Measurements from ENCODE around the gene DHX15. TPM values are rescaled to one million over a fixed set of nuclear protein-coding genes. Genes with fewer than 3 reads are reported as not detected.

DHX15 gene
- total and polyA plus RNA-seq, 2 of the 8 experiments (the other 6 are each of a cell fraction or from before 2014, with no cell fraction given) = 126 to 286 TPM

GRCh38 chr4:24514808-24515207, 69.5 kb downstream of the DHX15 start:
- Histone ChIP-seq H3K4ac (replicated peaks; ENCODE audit: insufficient read length, low read depth, low read length) (no peak overlapping the region), H2AK5ac (ENCODE audit: low read depth, low read length) (no peak overlapping the region), H3K79me2 (ENCODE audit: control insufficient read depth in 1 of 2, insufficient read depth in 2 of 2, low read length in 2 of 2) (peaks cover 0 to 12% of the 10 kb centered on the region in 2 experiments; a peak in 1 of 4 replicates), H3K4me1 (replicated peaks in 1 of 4; ENCODE audit: control insufficient read depth in 3 of 4, insufficient read depth in 4 of 4, low read length in 3 of 4) (peaks cover 9 to 17% (median 14%) of the 10 kb centered on the region in 4 experiments; a peak in 6 of 7 replicates), H3K56ac (replicated peaks; ENCODE audit: insufficient read length, low read depth, low read length) (no peak overlapping the region), H3K4me2 (ENCODE audit: insufficient read depth in 1 of 2, low read depth in 2 of 2, low read length in 2 of 2) (no peak overlapping the region), H3K27ac (ENCODE audit: low read depth, low read length) (no peak overlapping the region), H2BK20ac (ENCODE audit: low read length) (no peak overlapping the region), H3K36me3 (ENCODE audit: control insufficient read depth in 2 of 4, insufficient read depth in 4 of 4, low read length in 3 of 4) (peaks cover 2 to 23% (median 4%) of the 10 kb centered on the region in 4 experiments; a peak in 5 of 8 replicates), H3K23ac (ENCODE audit: insufficient read length) (no peak overlapping the region), H2BK120ac (replicated peaks; ENCODE audit: low read depth, low read length) (no peak overlapping the region), H3K4me3 (ENCODE audit: extremely low read depth in 1 of 4, insufficient read depth in 2 of 4, low read depth in 3 of 4, low read length in 4 of 4) (no peak overlapping the region), H3K9me3 (ENCODE audit: insufficient read depth in 2 of 2, low read depth in 1 of 2, low read length in 1 of 2) (no peaks in the 10 kb centered on the region), H2BK12ac (ENCODE audit: low read depth, low read length) (no peak overlapping the region), H2AFZ (ENCODE audit: low read length) (no peak overlapping the region), H2BK5ac (ENCODE audit: low read depth, low read length) (no peak overlapping the region), H4K8ac (ENCODE audit: extremely low read depth, insufficient read depth, low read length) (no peak overlapping the region), H3K9ac (replicated peaks in 1 of 4; ENCODE audit: extremely low read depth in 1 of 4, low read depth in 3 of 4, low read length in 3 of 4) (no peak overlapping the region), H4K20me1 (replicated peaks in 1 of 2; ENCODE audit: control insufficient read depth in 1 of 2, insufficient read depth in 2 of 2, low read length in 2 of 2) (peaks cover 2 to 3% of the 10 kb centered on the region in 2 experiments), H4K91ac (replicated peaks; ENCODE audit: insufficient read length, low read length) (no peak overlapping the region), H2BK15ac (ENCODE audit: low read length) (no peak overlapping the region), H4K5ac (ENCODE audit: insufficient read length, low read depth, low read length) (no peak overlapping the region), H3K79me1 (ENCODE audit: low read depth, low read length) (no peaks in the 10 kb centered on the region), H3K14ac (ENCODE audit: insufficient read length) (no peak overlapping the region), H3K27me3 (replicated peaks in 1 of 4; ENCODE audit: control insufficient read depth in 3 of 4, extremely low read depth in 1 of 4, insufficient read depth in 3 of 4, low read length in 3 of 4) (no peaks in the 10 kb centered on the region), H3K23me2 (ENCODE audit: low read depth, low read length) (no peaks in the 10 kb centered on the region), H3K18ac (ENCODE audit: extremely low read depth, low read length) (no peak overlapping the region)
- POLR2A ChIA-PET (ENCODE audit: partially characterized antibody) = interaction anchor here (0.8 to 10.1 kb wide), 9 partner anchors 11 to 173 kb away, joined by 3 to 73 read pairs (median 4); partner anchors contain the start of gene DHX15
- CTCF ChIA-PET (ENCODE audit: partially characterized antibody) = interaction anchor here (0.6 to 5.7 kb wide), 15 partner anchors 10 to 173 kb away, joined by 3 to 35 read pairs (median 5); no protein-coding TSS in a partner anchor
- TF ChIP-seq, protein P1, sequence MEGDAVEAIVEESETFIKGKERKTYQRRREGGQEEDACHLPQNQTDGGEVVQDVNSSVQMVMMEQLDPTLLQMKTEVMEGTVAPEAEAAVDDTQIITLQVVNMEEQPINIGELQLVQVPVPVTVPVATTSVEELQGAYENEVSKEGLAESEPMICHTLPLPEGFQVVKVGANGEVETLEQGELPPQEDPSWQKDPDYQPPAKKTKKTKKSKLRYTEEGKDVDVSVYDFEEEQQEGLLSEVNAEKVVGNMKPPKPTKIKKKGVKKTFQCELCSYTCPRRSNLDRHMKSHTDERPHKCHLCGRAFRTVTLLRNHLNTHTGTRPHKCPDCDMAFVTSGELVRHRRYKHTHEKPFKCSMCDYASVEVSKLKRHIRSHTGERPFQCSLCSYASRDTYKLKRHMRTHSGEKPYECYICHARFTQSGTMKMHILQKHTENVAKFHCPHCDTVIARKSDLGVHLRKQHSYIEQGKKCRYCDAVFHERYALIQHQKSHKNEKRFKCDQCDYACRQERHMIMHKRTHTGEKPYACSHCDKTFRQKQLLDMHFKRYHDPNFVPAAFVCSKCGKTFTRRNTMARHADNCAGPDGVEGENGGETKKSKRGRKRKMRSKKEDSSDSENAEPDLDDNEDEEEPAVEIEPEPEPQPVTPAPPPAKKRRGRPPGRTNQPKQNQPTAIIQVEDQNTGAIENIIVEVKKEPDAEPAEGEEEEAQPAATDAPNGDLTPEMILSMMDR (IDR thresholded peaks at IDR 0.05; ENCODE audit: control extremely low read depth in 1 of 3, insufficient read depth in 1 of 3, low read depth in 1 of 3, low read length in 3 of 3) = peak in 2 of 3 experiments; percentile 40 to 48; a peak in 3 of 4 replicates
- no peak for TF ChIP-seq JUN (IDR thresholded peaks at IDR 0.05; ENCODE audit: low read depth, low read length)
- peak; percentile 34 to 40; a peak in 3 of 4 replicates for TF ChIP-seq RAD21 (IDR thresholded peaks at IDR 0.05 in 1 of 2, conservative IDR thresholded peaks at IDR 0.05 in 1 of 2; ENCODE audit: low read depth in 2 of 2, low read length in 2 of 2)
- TF ChIP-seq EZH2 (IDR thresholded peaks at IDR 0.05; ENCODE audit: low read depth, low read length, severe bottlenecking) = no peak
- FAIRE-seq (peak; percentile 84), DNase-seq (ENCODE audit: low read depth in 1 of 2, low spot score in 2 of 2) (no peak)
- 60% methylated on average over 1 of the region's 1 CpG; no CpG with 5 or more reads in 1 of the 2 experiments for WGBS, 2 experiments (ENCODE audit: extremely low coverage in 1 of 2, insufficient coverage in 1 of 2, insufficient read length in 1 of 2, insufficient replicate concordance in 2 of 2, low coverage in 1 of 2, low lambda C conversion rate in 2 of 2, missing lambda C conversion rate in 1 of 2)
